Measurements from ENCODE around the gene IPO8.
"Not testable (repeated sequence)": the region's sequence is repeated elsewhere in the genome, so short reads cannot be mapped to it uniquely, and the experiment has no call there.

Gene IPO8

DNA sequence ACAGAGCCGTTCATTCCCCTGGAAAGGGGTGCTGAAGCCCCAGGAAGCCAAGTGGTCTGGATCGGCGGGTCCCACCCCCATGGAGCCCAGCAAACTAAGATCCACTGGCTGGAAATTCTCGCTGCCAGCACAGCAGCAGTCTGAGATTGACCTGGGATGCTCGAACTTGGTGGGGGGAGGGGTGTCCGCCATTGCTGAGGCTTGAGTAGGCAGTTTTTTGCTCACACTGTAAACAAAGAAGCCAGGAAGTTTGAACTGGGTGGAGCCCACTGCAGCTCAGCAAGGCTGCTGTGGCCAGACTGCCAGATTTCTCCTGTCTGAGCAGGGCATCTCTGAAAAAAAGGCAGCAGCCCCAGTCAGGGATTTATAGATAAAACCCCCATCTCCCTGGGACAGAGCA, 91.4 kb downstream of the IPO8 start:
- DNase-seq (ENCODE audit: low spot score) = not testable (repeated sequence)

DNA sequence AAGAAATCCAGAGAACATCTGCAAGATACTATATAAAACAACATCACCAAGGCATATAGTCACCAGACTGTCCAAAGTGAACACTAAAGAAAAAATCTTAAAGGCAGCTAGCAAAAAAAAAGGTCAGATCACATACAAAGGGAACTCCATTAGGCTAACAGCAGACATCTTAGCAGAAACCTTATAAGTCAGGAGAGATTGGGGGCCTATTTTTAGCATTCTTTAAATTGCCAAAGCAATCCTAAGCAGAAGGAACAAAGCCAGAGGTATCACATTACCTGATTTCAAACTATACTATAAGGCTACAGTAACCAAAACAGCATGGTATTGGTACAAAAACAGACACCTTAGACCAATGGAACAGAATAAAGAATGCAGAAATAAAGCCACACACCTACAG, 92.5 kb downstream of the IPO8 start:
- DNase-seq (ENCODE audit: low spot score) = no peak

GRCh38 chr12:30602678-30603077, 93.0 kb downstream of the IPO8 start:
- no peak for DNase-seq (ENCODE audit: low spot score)

DNA sequence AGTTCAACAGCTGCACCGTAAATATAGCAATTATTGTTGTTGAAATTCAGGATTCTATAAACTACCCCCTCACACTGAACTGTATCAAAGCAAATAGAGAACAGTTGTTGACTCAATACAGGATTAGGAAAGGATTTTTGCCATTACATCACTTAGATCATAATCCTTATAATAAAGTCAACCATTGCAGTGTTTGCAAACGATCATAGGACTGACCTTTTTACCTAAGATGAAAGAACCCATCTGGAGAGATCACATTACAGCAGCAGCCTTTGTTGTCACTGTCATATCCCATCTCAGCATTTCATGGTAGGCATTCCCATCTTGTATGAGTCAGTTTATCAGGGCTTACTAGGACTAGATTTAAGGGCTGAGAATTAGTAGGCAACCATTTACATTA, 96.1 kb downstream of the IPO8 start:
- no peak for DNase-seq (ENCODE audit: low spot score)

GRCh38 chr12:30598889-30599288, 96.8 kb downstream of the IPO8 start:
- DNase-seq (ENCODE audit: low spot score) = no peak

- no peak for DNase-seq (ENCODE audit: low spot score)
Measured at GRCh38 chr12:30595742-30596141, 99.9 kb downstream of the IPO8 start.

DNA sequence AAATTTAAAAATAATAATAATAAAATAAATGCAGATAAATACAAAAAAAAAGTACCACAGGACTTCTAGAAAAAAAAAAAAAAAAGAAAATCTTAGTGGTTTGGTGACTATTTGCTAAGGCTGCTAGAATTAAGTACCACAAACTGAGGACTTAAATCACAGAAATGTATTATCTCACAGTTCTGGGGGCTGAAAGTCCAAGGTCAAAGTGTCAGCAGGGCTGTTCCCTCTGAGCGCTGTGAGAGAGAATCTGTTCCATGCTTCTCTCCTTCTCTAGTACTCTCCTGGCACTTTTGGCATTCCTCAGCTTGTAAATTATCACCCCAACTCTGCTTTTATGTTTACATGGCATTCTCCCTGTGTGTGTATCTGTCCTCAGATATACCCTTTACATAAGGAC, 101.2 kb downstream of the IPO8 start:
- no peak for DNase-seq (ENCODE audit: low spot score)

DNA sequence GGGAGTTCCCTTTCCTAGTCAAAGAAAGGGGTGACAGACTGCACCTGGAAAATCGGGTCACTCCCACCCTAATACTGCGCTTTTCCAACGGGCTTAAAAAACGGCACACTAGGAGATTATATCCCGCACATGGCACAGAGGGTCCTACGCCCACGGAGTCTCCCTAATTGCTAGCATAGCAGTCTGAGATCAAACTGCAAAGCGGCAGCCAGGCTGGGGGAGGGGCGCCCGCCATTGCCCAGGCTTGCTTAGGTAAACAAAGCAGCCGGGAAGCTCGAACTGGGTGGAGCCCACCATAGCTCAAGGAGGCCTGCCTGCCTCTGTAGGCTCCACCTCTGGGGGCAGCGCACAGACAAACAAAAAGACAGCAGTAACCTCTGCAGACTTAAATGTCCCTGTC, 107.1 kb downstream of the IPO8 start:
- not testable (repeated sequence) for DNase-seq (ENCODE audit: low spot score)

GRCh38 chr12:30587782-30588181, 107.9 kb downstream of the IPO8 start:
- DNase-seq (ENCODE audit: low spot score) = no peak

DNA sequence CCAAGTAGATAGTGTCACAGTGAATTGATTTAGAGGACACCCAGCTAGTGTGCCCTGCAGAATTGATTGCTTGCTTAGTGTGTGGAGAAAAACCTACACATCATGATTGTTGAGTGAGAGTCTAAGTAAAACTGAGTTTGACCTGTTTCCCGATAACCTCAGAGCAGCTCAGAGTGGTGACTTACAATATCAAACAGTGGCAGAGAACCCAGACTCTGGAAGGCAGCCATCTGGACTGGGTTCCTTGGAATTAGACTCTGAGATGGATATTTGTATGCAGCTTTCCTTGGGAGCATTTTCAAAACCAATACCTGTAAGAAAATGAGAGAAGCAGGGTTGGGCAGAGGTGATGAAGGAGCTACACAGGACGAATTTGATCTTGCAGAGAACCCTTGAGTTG, 109.8 kb downstream of the IPO8 start:
- DNase-seq (ENCODE audit: low spot score) = no peak

DNA sequence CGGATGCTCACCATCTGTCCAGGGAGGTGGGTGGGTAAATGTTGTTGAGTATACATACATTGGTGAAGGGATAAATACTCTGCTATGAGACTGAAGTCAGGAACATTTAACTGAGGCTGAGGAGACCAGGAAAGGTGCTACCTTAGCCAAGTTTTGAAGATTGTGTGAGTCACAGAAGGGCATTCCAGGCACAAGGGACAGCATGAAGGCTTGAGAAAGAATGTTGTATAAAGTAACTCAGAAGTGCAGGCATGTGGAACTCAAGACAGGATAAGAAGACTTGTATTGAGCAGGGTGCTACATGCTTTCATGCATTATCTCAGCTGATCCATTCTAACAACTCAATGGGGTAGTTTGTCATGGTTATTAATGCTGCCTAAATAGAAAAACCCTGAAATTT, 112.7 kb downstream of the IPO8 start:
- DNase-seq (ENCODE audit: low spot score) = peak; percentile 11

DNA sequence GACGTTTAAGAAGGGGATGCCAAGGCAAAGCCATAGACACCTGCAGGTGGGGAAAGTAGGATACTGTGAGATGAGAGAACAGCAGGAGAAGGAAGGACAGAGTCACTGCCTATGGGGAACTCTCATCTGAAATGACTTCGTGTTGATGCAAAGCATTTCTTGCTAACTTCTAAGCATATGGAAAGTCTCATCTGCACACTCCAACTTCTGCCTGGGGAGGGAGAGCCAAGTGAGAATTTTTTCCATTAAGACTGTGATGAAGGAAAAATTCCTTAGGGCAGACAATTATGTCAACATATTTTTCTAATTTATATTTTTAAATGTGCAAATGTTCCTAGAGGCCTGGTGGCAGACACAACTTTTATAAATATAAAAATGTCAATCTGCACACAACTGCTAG, 115.3 kb downstream of the IPO8 start:
- no peak for DNase-seq (ENCODE audit: low spot score)
